M059J (cell line): ENCODE results near the gene EDEM2. TPM values are rescaled to one million over a fixed set of nuclear protein-coding genes. Genes with fewer than 3 reads are reported as not detected.
"Not testable (repeated sequence)": the region's sequence is repeated elsewhere in the genome, so short reads cannot be mapped to it uniquely, and the experiment has no call there.

Experiments used
- DNase-seq: peaks from one replicate; pipeline ENCODE4 v3.0.0-alpha.2; 2012; ENCODE audit warnings: low read depth
- total RNA-seq: library from RNA; depleted of rRNA; stranded (reverse); fragments of >200 nt; shearing (Covaris generic); gene quantifications from 2 replicates; pipeline ENCODE4 v1.2.3, GENCODE V29; 2014

The EDEM2 gene
- total RNA-seq, 1 experiment from 2014 or later: 80.3 TPM

DNA sequence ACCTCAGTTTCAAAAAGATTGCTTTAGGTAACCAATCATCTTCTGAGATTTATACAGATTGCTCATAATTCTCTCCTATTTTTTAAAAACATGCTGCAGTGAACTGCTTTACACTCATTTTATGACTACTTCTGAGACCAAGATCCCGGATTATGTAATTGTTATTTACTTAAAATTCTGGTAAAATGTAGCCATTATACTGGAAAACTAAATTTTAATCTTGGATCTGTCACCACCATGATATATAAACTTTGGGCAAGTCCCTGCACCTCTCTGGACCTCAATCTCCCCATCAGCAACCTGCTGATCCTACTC, 24.3 kb upstream of the EDEM2 start:
- DNase-seq: no peak

DNA sequence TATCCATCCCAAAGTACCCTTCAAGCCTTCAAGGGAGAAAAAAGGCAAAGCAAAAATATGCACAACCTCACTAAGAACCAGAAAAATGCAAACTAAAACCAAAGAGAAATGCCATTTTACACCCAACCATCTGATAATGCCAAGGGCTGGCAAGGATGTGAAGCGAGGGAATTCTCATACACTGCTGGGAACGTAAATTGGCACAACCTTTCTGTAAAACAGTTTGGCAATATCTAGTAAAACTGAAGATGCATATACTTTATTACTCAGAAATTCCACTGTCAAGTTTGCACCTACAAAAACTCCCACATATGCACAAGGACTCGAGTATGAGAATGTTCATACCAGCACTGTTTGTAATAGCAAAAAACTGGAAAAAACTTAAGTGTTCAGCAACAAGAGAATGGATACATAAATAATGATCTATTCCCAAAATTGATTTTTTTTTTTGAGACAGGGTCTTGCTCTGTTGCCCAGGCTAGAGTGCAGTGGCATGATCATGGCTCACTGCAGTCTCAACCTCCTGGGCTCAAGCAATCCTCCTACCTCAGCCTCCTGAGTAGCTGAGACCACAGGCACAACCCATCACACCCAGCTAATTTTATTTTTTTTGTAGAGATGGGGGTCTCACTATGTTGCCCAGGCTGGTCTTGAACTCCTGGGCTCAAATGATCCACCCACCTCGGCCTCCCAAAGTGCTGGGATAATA, 21.7 kb upstream of the EDEM2 start:
- DNase-seq: not testable (repeated sequence)

DNA sequence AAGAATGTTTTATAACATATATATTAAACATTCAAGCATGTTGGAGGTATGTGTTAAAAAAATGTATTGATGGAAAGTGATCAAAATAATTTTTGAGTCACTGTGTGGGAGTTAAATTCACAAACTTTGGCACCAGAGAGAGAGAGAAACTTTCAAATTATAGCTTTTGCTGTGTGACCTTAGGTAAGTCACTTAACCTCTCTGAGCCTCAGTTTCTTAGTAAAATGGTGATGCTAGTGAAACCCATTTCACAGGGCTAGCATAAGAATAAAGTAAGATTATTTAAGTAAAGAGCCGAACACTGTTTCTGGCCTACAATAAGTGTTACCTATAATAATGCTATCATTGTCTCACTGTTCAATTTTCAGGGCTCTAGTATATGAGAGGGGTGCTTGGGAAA, 20.7 kb upstream of the EDEM2 start:
- no peak for DNase-seq

DNA sequence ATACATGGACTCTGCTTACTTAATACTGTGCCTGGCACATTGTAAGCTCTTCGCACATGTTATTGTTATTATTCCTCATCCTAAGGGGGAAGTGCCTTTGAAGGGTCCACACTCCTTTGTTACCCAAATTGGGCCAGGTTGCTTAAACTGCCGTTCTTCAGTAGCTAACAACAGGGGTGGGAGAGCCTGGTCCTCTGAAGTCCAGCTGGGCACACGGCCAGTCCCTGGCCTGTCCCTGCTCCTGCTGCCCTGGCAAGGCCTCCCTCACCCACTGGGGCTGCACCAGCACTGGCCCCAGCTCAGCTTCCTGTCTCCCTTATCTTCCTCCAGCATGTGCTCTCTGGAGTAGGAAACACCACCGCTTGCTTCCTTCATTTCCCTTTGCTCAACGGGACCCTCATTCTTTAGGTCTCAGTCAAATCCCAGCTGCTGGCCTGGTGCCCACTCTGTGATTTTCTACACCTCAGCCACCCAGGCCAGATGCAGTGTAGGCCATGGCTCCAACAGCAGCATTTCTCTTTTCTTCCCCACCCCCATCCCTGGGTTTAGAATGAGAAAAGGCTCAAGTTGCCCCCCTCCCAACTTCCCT, 19.2 kb upstream of the EDEM2 start:
- peak; percentile 12 for DNase-seq

DNA sequence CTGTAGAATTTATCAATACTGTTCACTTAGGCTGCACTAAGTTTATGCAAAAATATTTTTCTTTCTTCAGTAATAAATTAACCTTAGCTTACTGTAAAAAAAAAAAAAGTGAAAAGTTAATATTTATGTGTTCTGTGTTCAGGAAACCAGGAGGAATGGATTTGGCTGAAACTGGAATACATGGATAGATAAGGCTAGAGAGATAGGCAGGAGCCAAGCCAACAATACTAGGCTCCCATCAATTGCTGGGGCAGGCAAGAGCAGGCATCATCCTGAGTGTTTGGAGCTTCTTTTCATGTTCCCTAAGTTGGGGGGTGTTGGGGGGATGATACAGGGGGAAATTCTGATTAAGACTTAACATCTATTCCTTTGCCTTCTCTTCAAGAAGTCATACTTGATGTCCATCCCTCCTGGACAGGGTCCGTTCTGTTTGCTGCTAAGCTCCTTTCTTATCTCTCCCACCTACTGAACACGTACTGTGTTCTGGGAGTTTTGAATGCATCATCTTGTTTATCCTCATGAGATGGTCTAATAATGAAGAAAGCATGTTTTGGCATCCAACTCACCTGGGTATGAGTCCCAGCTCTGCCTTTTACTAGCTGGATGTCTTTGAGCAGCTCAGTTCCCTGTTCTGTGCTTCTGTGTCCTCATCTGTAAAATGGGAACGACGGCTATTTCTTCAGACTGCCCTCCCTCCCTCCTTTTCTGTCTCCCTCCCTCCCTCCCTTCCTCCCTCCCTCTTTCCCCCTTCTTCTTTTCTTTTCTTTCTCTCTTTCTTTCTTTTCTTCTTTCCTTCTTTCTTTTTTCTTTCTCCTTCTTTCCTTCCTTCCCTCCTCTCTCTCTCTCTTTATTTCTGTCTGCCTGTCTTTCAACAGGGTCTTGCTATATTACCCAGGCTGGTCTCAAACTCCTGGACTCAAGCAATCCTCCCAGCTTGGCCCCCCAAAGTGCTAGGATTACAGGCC, 18.4 kb upstream of the EDEM2 start:
- DNase-seq: no peak

DNA sequence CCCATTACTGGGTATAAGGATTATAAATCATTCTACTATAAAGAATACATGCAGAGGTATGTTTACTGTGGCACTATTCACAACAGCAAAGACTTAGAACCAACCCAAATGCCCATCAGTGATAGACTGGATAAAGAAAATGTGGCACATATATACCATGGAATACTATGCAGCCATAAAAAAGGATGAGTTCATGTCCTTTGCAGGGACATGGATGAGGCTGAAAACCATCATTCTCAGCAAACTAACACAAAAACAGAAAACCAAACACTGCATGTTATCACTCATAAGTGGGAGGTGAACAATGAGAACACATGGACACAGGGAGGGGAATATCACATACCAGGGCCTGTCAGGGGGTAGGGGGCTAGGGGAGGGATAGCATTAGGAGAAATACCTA, 17.4 kb upstream of the EDEM2 start:
- DNase-seq: not testable (repeated sequence)

DNA sequence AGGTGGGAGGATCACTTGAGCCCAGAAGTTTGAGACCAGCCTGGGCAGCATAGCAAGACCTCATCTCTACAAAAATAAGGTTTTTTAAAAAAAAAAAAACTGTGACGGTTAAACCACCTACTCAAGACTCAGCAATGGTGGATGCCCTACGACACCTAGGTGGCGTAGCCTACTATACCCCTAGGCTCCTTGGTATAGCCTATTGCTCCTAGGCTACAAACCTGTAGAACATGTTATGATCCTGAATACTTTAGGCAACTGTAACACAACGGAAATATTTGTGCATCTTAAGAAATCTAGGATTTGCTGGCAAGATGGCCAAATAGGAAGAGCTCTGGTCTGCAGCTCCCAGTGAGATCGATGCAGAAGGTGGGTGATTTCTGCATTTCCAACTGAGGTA, 13.2 kb upstream of the EDEM2 start:
- DNase-seq: not testable (repeated sequence)

DNA sequence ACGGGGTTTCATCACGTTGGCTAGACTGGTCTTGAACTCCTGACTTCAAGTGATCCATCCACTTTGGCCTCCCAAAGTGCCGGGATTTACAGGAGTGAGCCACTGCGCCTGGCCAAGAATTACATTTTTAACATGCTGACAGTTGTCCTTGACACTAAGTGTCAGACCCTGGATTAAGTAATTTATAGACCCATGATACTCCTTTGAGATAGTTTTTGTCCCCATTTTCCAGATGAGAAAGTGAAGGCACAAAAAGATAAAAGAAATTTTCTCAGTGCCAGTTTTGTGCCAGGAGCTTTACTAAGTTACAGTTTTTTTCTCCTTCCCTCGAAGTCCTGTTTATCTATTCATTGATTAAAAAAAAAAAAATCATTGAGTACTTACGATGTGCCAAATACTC, 9.8 kb upstream of the EDEM2 start:
- no peak for DNase-seq

DNA sequence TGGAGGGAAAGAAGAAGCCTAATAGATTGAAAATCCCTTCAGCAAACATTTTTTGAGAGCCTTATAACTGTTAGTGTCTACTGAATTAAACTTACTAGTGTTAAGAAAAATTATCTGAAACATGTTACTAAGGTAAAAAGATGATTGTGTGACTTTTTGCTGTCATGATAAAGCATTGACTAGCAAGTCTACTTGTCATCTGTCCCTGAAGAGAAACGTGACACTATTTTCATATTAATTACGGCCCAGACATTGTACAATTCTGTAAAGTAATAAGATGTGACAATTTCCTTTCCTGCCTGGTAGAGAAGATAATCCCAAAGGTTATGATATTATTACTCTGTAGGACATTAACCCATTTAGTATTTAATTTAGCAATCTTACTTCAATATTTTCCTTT, 8.8 kb upstream of the EDEM2 start:
- no peak for DNase-seq

DNA sequence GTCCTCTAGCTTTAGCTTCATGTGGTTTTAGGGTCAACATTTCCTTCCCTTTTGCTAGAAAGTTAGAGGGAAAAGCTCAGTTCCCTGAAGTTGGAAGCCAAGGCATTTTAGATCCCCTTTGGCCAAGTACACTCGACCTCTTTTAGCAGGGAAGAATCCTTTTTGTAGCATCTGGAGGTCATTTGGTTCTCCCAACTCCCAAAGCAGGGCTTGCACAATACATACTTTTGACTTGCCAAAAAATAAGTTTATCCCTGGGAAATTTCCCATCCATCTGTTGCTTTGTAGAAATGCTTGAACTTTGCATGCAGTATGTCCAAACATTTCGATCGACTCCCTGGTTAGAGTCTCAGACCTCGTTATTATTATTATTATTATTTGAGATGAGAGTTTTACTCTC, 4.6 kb upstream of the EDEM2 start:
- DNase-seq: no peak

DNA sequence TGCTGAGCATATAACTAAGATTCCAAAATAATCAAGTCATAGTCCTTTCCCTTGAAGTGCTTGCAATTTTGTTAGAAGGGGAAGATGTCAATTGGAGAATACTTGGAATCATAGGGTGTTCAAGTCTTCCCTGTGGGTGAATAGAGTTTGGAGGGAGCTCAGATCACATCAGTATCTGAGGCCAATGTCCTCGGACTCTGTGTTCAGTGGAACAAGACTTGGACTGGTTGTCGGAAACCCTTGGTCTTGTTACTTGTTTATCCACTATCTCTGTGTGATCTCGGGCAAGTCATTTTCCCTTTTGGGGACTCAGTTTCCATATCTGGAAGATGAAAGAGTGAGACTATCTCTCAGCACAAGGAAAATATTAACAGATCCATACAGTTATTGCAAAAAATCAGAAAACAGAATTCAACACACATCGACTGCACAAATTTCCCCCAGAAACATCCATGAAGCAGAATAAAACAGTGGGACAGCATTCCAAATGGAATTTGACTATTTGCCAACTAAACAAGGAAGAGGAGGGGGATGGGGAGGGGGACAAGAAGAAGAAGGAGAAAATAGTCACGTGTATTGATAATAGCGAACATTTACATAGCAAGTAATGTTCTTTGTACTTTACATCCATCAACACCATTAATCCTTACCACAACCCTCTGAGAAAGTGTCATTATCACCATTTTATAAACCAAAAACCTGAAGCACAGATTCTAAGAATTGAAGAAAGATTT, 3.9 kb upstream of the EDEM2 start:
- DNase-seq: no peak

DNA sequence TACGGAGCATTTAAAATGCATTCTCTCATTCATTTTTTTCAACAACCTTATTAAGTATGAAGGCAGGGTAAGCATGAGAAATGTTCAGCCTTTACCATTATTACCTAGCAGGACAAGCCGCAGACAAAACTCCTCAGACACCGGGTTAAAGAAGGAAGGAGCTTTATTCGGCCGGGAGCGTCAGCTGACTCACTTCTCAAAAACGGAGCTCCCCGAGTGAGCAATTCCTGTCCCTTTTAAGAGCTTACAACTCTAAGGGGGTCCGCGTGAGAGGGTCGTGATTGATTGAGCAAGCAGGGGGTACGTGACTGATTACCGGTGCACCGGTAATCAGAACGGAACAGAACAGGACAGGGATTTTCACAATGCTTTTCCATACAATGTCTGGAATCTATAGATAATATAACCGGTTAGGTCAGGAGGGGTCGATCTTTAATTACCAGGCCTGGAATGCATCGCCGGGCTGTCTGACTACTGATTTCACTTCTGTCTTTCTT, 487 bp upstream of the EDEM2 start:
- peak; percentile 69 for DNase-seq

DNA sequence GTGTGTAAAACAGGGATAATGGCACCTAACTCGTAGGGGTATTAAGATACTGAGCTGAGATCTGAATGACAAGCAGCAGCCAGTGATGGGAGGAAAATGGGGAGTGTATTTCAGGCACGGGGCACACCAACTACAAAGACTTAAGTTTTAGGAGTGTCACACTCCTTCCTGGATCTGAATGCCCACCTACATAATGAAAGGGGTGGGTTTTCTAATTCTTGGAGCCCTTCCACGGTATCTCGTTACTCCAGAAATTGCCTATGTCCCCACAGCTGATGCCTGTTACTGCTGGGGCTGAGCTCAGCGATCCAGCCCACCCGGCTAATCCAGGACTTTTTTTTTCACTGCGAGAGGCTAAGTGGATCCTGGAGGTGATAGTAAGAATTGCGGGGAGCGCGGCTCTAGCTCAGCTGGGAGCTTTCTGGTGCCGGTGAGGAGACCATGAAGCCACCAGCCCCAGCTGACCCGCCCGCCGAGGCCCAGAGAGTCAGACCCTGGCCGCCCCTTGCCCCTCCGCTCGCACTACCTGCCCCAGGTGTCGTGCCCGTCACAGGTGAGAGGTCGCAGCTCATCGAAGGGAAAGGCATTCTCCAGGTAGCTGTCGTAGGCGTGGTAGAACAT, 727 bp downstream of the EDEM2 start:
- DNase-seq: peak; percentile 46

DNA sequence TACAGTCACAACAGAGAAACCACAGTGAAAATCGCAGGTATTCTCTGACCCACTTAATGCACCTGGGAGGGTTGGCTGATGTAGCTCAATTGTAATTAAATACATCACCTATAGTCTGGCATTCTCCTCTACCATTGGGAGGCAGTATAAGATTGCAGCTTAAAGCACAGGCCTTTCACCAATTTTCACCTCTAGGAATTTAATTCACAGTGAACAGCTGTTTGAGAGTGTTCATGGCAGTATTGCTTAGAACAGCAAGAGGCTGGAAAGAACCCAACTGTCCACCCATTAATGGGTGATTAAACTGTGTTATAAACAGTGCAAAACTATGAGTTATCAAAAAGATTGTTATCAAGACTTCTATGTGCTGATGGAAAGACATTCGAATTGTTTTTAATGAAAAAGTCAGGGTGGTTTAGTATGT, 2.0 kb downstream of the EDEM2 start:
- DNase-seq: peak; percentile 73

DNA sequence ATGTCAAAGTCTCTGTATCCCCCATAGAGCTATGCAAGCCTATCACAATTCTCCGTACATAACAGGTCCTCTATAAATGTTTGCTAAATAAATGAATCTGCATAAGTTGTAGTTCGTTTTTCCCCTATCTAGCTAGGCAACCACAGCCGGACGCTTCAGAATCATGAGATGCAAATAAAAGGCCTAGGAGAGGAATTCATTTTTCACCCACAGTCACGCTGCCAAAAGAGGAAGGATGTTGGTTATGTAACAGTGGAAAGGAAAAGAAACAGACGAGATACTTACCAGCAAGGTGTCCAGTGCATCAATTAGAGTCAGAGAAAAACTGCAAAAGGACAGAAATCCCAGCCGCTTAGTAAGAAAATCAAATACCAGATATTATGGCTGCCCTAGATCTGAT, 2.4 kb downstream of the EDEM2 start:
- DNase-seq: no peak

DNA sequence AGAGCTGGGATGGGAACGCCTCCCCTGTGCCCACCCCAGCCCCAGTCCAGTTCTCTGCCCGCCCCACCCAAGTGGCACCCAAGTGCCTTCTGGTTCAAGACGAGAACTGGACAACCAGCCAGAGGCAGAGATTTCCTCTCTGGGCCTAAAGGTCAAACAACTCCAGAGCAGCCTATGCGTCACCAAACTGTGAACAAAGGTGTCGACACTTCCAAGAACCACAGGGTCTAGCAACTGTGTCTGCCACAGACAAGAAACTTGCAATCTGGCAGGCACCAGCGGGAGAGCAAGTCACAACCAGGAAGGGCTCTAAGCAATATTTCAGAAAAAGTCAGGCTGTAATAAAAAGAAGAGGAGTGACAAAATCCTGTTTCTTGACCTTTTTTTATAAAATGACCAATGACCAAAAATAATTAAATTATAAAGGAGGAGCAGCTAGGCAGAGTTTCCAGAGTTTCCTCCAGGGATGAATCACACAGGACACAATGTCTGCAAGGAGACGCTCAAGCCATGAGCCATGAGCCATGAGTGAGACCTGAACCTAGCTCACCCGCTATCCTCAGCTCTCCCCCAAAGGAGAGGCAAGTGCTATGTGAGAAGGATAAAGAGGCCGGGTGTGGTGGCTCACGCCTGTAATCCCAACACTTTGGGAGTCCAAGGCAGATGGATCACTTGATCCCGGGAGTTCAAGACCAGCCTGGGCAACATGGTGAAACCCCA, 11.1 kb downstream of the EDEM2 start:
- peak; percentile 70 for DNase-seq

DNA sequence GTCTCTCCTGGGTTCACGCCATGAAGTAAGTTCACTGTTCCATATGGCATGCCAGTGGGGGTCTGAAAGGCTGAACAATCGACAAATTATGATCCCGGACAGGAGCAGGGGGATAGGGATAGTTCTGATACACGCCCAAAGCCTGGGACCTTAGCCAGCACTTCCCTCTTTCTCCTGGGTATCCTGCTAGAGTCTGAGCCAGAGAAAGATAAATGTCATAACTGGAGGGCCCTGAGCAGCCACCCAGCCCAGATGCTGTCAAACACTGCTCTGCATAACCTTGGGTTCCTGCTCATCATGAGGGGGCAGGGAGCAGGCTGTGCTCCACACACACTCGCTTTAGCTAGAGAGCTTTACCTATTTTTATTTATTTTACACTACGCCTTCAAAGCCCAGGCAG, 12.3 kb downstream of the EDEM2 start:
- DNase-seq: no peak

DNA sequence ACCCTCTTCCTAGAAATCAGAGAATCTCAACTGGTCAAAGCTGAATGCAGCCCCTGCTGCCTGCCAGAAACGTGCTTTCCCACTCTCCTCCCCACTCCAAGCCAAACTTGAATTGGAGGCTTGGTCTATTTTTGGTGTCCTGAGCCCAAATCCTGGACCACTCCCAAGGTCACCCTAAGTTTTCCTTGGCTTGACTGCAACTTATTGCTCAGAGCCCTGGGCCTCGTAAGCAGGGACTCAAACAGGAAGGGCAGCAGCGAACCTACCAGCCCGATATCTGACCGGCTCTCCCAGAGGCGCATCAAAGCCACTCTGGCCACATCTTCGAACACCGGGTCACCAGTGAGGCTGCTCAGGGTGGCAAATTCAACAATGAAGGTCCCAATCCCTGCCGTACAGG, 12.7 kb downstream of the EDEM2 start:
- DNase-seq: no peak

DNA sequence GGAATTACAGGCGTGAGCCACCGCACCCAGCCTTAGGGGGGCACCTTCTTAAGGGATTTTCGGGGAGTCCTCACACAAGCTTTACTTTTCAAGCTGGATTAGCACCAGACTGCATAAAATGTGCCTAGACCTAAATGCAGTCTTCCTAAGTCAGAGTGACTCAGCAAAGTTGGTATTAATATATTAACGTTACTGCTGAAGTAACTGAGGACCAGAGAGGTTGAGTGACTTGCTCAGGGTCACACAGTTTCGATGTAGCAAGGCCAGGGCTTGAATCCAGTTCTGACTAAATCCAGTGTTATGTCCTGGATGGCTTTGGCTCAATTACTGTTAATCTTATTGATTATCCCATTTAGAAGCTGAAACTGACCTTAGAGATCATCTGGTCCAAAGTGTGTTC, 13.4 kb downstream of the EDEM2 start:
- DNase-seq: no peak

DNA sequence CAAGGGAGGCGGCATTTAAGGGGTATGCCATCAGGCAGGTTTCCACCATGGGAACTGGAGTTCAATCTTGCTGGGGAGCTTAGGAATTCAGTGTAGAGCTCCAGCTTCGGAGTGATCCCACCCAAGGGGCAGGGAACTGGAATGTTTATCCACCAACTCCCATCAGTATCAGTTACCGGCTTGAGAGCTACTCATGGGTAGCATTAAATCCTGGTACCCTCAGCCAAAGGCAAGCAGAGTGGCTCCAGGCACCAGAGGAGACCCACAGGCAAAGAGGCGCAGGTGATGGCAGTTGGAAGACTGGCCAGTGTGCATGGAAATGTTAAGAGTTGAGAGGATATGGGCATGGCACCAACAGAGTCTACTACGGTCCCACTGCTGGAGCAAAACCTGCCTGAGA, 14.1 kb downstream of the EDEM2 start:
- no peak for DNase-seq

DNA sequence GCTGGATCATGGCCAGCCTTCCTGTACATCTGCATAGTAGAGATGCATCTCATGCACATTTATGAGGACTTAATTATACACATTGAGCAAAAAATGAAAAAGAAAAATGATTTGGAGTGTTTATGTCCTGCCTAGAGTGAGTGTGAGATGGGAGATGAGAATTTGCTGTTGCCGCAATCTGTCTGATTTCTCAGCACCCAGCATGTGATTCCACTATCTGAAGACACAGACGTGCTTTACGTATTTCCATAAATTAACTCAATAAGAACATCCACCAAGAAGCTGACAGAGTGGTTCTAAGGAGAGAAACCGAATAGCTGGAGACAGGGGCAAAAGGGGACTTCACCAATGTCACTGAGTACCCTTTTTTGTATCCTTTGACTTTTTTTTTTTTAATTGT, 15.2 kb downstream of the EDEM2 start:
- no peak for DNase-seq
